ENCODE data around the gene TRAF7. TPM values are rescaled to one million over a fixed set of nuclear protein-coding genes. Genes with fewer than 3 reads are reported as not detected.
A peak's percentile ranks its signal among the peaks of the same experiment; 100 is the strongest.
"Not testable (repeated sequence)": the region's sequence is repeated elsewhere in the genome, so short reads cannot be mapped to it uniquely, and the experiment has no call there.

TRAF7 gene
- total RNA-seq, 1 donor from 2014 or later, result 63.9 TPM

- no peak for DNase-seq (ENCODE audit: low read depth in 2 of 2)
These were observed 33.2 kb upstream of the TRAF7 start for GRCh38 chr16:2122429-2122828.

- DNase-seq (ENCODE audit: low read depth in 2 of 2), result not testable (repeated sequence)
These were observed 32.5 kb upstream of the TRAF7 start for GRCh38 chr16:2122934-2123683.

- not testable (repeated sequence) for DNase-seq (ENCODE audit: low read depth in 2 of 2)
These were observed 31.7 kb upstream of the TRAF7 start for GRCh38 chr16:2123706-2124376.

GRCh38 chr16:2124377-2124693 lies 31.2 kb upstream of the TRAF7 start:
- DNase-seq (ENCODE audit: low read depth in 2 of 2), result not testable (repeated sequence)

GRCh38 chr16:2124694-2125444 lies 30.7 kb upstream of the TRAF7 start:
- DNase-seq (ENCODE audit: low read depth in 2 of 2), result peak; percentile 77 to 79

- DNase-seq (ENCODE audit: low read depth in 2 of 2), result not testable (repeated sequence)
These were observed 30.0 kb upstream of the TRAF7 start for GRCh38 chr16:2125609-2126008.

GRCh38 chr16:2126161-2126743 lies 29.3 kb upstream of the TRAF7 start:
- not testable (repeated sequence) for DNase-seq (ENCODE audit: low read depth in 2 of 2)

- DNase-seq (ENCODE audit: low read depth in 2 of 2), result not testable (repeated sequence)
These were observed 28.5 kb upstream of the TRAF7 start for GRCh38 chr16:2126928-2127556.

- DNase-seq (ENCODE audit: low read depth in 2 of 2), result peak; percentile 36 to 66
These were observed 27.8 kb upstream of the TRAF7 start for GRCh38 chr16:2127630-2128280.

GRCh38 chr16:2129251-2129650 lies 26.3 kb upstream of the TRAF7 start:
- DNase-seq (ENCODE audit: low read depth in 2 of 2), result not testable (repeated sequence)

GRCh38 chr16:2129890-2130447 lies 25.6 kb upstream of the TRAF7 start:
- not testable (repeated sequence) for DNase-seq (ENCODE audit: low read depth in 2 of 2)

- DNase-seq (ENCODE audit: low read depth in 2 of 2), result not testable (repeated sequence)
These were observed 21.8 kb upstream of the TRAF7 start for GRCh38 chr16:2133797-2134196.

GRCh38 chr16:2135071-2135470 lies 20.5 kb upstream of the TRAF7 start:
- DNase-seq (ENCODE audit: low read depth in 2 of 2), result peak in 1 of 2 donors; percentile 15

- peak; percentile 94 to 95 for DNase-seq (ENCODE audit: low read depth in 2 of 2)
These were observed 19.7 kb upstream of the TRAF7 start, which contains the start of gene PKD1 for GRCh38 chr16:2135770-2136490. Gene PKD1 (minus strand): TSS chr16:2135898. CDS start chr16:2135689, 209 bp downstream.

- peak in 1 of 2 donors; percentile 1 for DNase-seq (ENCODE audit: low read depth in 2 of 2)
These were observed 12.4 kb upstream of the TRAF7 start for GRCh38 chr16:2142942-2143877.

- peak in 1 of 2 donors; percentile 0 for DNase-seq (ENCODE audit: low read depth in 2 of 2)
These were observed 11.6 kb upstream of the TRAF7 start for GRCh38 chr16:2143878-2144485.

- no peak for DNase-seq (ENCODE audit: low read depth in 2 of 2)
These were observed 9.7 kb upstream of the TRAF7 start for GRCh38 chr16:2145843-2146242.

GRCh38 chr16:2147378-2147777 lies 8.2 kb upstream of the TRAF7 start:
- peak in 1 of 2 donors; percentile 0 for DNase-seq (ENCODE audit: low read depth in 2 of 2)

All from lung microvascular endothelial cell (primary cell).